Right cardiac atrium (tissue), 5 donors: ENCODE results near the gene SPATA46. TPM values are rescaled to one million over a fixed set of nuclear protein-coding genes. Genes with fewer than 3 reads are reported as not detected.
A peak's percentile ranks its signal among the peaks of the same experiment; 100 is the strongest.
"Not testable (repeated sequence)": the region's sequence is repeated elsewhere in the genome, so short reads cannot be mapped to it uniquely, and the experiment has no call there.

Experiments
- ATAC-seq, 2 donors: fragments of 200-7000 bp; cut with Tn5 transposase; one replicate each; pipeline versions ENCODE4 v1.8.0 to v1.9.1; 2020; ENCODE audit warnings: moderate library complexity in 2 of 2, mild to moderate bottlenecking in 1 of 2
- DNase-seq, 3 donors: peaks; one replicate each; pipeline ENCODE4 v3.0.0-alpha.2; 2020
- H3K27ac ChIP-seq: one replicate; pipeline ENCODE4 v1.5.1; 2013; ENCODE audit warnings: mild to moderate bottlenecking, low read length, control low read depth, moderate library complexity
- H3K27me3 ChIP-seq: one replicate; pipeline ENCODE4 v1.6.1; 2013; ENCODE audit not compliant: control insufficient read depth, insufficient read depth
- H3K4me1 ChIP-seq: one replicate; pipeline ENCODE4 v1.6.1; 2013; ENCODE audit warnings: low read length; ENCODE audit not compliant: control insufficient read depth, insufficient read depth
- H3K4me3 ChIP-seq: one replicate; pipeline ENCODE4 v1.5.1; 2013; ENCODE audit warnings: low read length, control low read depth
- H3K9me3 ChIP-seq: one replicate; pipeline ENCODE4 v1.6.1; 2013; ENCODE audit warnings: low read length; ENCODE audit not compliant: control insufficient read depth
- WGBS: extraction: QIAGEN DNeasy Blood & Tissue Kit; methylation state at CpG from one replicate; pipeline ENCODE4 v1.1.7; 2013; 5-methylcytosine and 5-hydroxymethylcytosine counted together
- intact Hi-C, 4 donors: fragments of 100-400 bp; cut with DNase I; formaldehyde crosslinking; loops; one replicate each; pipeline versions ENCODE4 v1.11.0 to v1.14.0; 2022 to 2023
- polyA plus RNA-seq: library from polyadenylated mRNA; stranded (reverse); fragments of 200-250 nt; gene quantifications from one replicate; pipeline ENCODE4 v1.2.3, GENCODE V29; 2013
- total RNA-seq, 4 donors: library from RNA; stranded (reverse); fragmentation: NEBNext Ultra II Directional; extraction: Animal tissue kit (Norgen Biotek cat#: 25700); gene quantifications; one replicate each; pipeline ENCODE4 v1.2.1, GENCODE V29; 2021
- donor health status: healthy with polysubstance abuse.
- donor health status: DM: no; HTN: yes; CAD: no.
- donor health status: DM: no; HTN: no; CAD: no.
- donor health status: DM: no; HTN: yes; CAD: no; lungs with severe emphysema.
- donor health status: DM: yes; HTN: yes; CAD: no.

Gene SPATA46
- total and polyA plus RNA-seq, 5 donors, result not detected

DNA sequence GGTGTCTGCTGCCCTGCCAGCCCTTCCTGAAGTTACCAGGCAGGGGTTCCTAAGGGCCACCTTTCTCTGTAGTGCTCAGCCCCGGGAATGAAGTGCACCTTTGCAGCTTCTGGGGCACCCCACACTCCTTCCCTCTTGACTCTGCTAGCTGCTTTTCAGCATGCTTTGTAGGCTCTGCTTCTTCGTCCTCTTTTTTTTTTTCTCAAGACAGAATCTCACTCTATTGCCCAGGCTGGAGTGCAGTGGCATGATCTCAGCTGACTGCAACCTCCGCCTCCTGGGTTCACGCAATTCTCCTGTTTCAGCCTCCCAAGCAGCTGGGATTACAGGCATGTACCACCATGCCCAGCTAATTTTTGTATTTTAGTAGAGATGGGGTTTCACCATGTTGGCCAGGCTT is 24.8 kb downstream of the SPATA46 start:
- H3K9me3 ChIP-seq, H3K27me3 ChIP-seq, ATAC-seq, DNase-seq, intact Hi-C loops, H3K27ac ChIP-seq, H3K4me1 ChIP-seq, H3K4me3 ChIP-seq: not testable (repeated sequence)
- WGBS, result 84% methylated on average over 3 of the region's 4 CpGs

DNA sequence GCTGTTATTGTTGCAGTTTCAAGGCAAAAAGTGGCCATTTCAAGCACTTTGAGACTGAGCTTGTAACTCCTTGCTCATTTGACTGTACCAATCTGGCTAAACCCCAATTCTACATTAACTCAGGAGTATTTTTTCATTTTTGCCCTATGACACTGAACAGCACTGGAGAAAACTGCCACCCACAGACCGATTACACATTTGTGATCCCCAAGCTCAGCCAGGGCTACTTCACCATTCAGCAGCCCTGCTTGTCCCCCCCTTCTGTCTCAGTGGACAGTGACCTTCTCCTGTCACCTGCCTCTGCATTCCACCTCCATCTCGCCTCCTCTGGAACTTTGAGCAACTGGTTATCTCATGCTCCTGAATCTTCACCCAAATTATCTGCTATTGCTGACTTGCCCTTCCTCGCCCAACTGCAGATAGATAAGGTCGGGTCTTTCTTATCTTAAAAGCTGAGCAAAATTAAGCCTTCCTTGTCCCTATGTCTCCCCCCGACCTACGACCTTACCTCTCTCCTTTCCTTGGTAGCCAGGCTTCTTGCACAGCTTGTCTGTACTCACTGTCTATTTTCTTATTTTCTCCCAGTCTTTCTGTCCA is 25.3 kb downstream of the SPATA46 start:
- H3K27me3 ChIP-seq, result no peaks in the 10 kb centered on the region
- H3K27ac ChIP-seq, result no peak overlapping the region
- no peaks in the 10 kb centered on the region for H3K9me3 ChIP-seq
- intact Hi-C loops, result no loop called here
- WGBS, result 73% methylated on average over 6 of the region's 6 CpGs
- DNase-seq, result no peak
- no peak for ATAC-seq
- no peaks in the 10 kb centered on the region for H3K4me1 ChIP-seq
- H3K4me3 ChIP-seq, result no peak overlapping the region

- H3K4me1 ChIP-seq, result no peaks in the 10 kb centered on the region
- 49% methylated on average over 11 of the region's 11 CpGs for WGBS
- intact Hi-C loops, result no loop called here
- no peak overlapping the region for H3K27ac ChIP-seq
- H3K4me3 ChIP-seq, result no peak overlapping the region
- DNase-seq, result no peak
- no peaks in the 10 kb centered on the region for H3K27me3 ChIP-seq
- no peaks in the 10 kb centered on the region for H3K9me3 ChIP-seq
- ATAC-seq, result peak in 1 of 2 donors; percentile 57
These were observed 26.9 kb downstream of the SPATA46 start for GRCh38 chr1:162349635-162350330.

GRCh38 chr1:162347281-162347680 is 29.4 kb downstream of the SPATA46 start:
- Histone ChIP-seq H3K9me3 (no peaks in the 10 kb centered on the region), H3K4me3 (no peak overlapping the region), H3K27me3 (no peaks in the 10 kb centered on the region), H3K27ac (no peak overlapping the region), H3K4me1 (no peaks in the 10 kb centered on the region)
- DNase-seq, result no peak
- intact Hi-C loops, result no loop called here
- no peak for ATAC-seq
- 61% methylated on average over 3 of the region's 3 CpGs for WGBS

DNA sequence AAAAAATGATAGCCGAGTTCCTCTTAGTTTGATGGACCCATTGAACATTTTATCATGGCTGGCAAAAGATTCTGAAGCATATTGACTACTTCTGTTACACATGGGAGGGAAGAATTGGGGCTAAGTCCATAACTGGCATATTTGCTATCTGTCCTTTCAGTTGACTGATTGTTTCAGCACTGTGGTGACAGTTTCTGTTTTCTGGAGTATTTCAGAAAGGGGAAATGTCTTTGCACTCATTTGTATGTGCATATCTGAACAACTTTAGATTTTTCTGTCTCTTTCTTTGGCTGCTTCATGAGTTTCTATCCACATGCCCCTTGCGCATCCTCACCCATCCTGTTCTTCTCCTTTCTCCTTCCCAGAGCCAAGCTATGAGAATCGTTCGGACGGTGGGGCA is 33.2 kb downstream of the SPATA46 start:
- Histone ChIP-seq H3K27me3 (no peaks in the 10 kb centered on the region), H3K27ac (no peak overlapping the region), H3K9me3 (no peaks in the 10 kb centered on the region), H3K4me3 (no peak overlapping the region), H3K4me1 (no peaks in the 10 kb centered on the region)
- 85% methylated on average over 5 of the region's 5 CpGs for WGBS
- DNase-seq, result no peak
- intact Hi-C loops, result no loop called here
- ATAC-seq, result no peak

- Histone ChIP-seq H3K4me3 (no peak overlapping the region), H3K27me3 (no peaks in the 10 kb centered on the region), H3K27ac (no peak overlapping the region), H3K4me1 (no peaks in the 10 kb centered on the region), H3K9me3 (no peaks in the 10 kb centered on the region)
- 88% methylated on average over 1 of the region's 1 CpG for WGBS
- ATAC-seq, result no peak
- intact Hi-C loops, result no loop called here
- no peak for DNase-seq
These were observed 34.1 kb downstream of the SPATA46 start for GRCh38 chr1:162342452-162342983.

- 74% methylated on average over 7 of the region's 7 CpGs for WGBS
- intact Hi-C loops, result no loop called here
- Histone ChIP-seq H3K9me3 (no peaks in the 10 kb centered on the region), H3K27ac (no peak overlapping the region), H3K4me3 (no peak overlapping the region), H3K27me3 (no peaks in the 10 kb centered on the region), H3K4me1 (no peaks in the 10 kb centered on the region)
- DNase-seq, result no peak
- no peak for ATAC-seq
These were observed 39.9 kb downstream of the SPATA46 start for GRCh38 chr1:162336621-162337285.

GRCh38 chr1:162335126-162335525 is 41.5 kb downstream of the SPATA46 start:
- H3K9me3 ChIP-seq, result no peaks in the 10 kb centered on the region
- H3K27ac ChIP-seq, result no peak overlapping the region
- ATAC-seq, result peak; percentile 26 to 37
- WGBS, result 55% methylated on average over 5 of the region's 5 CpGs
- peak in 2 of 3 donors; percentile 14 to 63 for DNase-seq
- no peaks in the 10 kb centered on the region for H3K27me3 ChIP-seq
- intact Hi-C loops, result no loop called here
- H3K4me1 ChIP-seq, result no peaks in the 10 kb centered on the region
- no peak overlapping the region for H3K4me3 ChIP-seq

GRCh38 chr1:162333991-162334390 is 42.7 kb downstream of the SPATA46 start:
- Histone ChIP-seq H3K27ac (no peak overlapping the region), H3K9me3 (no peaks in the 10 kb centered on the region), H3K27me3 (no peaks in the 10 kb centered on the region), H3K4me3 (no peak overlapping the region), H3K4me1 (no peaks in the 10 kb centered on the region)
- DNase-seq, result no peak
- no peak for ATAC-seq
- intact Hi-C loops, result no loop called here

DNA sequence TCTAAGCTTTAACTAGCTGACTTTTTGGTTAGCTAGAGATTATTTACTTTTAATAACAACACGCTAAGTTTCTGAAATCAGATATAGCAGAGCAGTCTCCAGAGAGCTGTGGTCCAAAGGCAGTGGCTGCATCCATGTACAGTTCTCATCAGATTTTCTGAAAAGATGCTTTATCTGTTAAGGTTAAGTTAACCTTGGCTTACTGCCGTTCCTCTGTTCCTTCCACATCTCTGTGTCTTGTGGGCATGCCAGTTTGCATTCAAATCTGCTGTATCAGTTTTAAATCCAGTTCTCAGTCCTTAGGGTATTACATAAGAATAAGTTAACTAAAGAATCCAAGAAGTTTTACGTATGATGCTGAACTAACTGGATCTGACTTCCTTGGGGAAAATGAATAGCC is 46.8 kb downstream of the SPATA46 start:
- DNase-seq (no peak), ATAC-seq (no peak)
- WGBS, result 34% methylated on average over 3 of the region's 3 CpGs
- H3K4me1 ChIP-seq, result no peaks in the 10 kb centered on the region
- H3K27me3 ChIP-seq, result no peaks in the 10 kb centered on the region
- intact Hi-C loops, result no loop called here
- no peak overlapping the region for H3K27ac ChIP-seq
- no peaks in the 10 kb centered on the region for H3K9me3 ChIP-seq
- no peak overlapping the region for H3K4me3 ChIP-seq

- H3K27me3 ChIP-seq, result no peaks in the 10 kb centered on the region
- H3K4me1 ChIP-seq, result no peaks in the 10 kb centered on the region
- H3K9me3 ChIP-seq, result no peaks in the 10 kb centered on the region
- no peak overlapping the region for H3K4me3 ChIP-seq
- no peak overlapping the region for H3K27ac ChIP-seq
- ATAC-seq (no peak), DNase-seq (no peak)
- intact Hi-C loops, result no loop called here
These were observed 48.1 kb downstream of the SPATA46 start for GRCh38 chr1:162328512-162328911.
